Measurements from ENCODE around the gene CADPS.

Gene CADPS

GRCh38 chr3:62405135-62405534 is 470.1 kb downstream of the CADPS start:
- no peak for FAIRE-seq

DNA sequence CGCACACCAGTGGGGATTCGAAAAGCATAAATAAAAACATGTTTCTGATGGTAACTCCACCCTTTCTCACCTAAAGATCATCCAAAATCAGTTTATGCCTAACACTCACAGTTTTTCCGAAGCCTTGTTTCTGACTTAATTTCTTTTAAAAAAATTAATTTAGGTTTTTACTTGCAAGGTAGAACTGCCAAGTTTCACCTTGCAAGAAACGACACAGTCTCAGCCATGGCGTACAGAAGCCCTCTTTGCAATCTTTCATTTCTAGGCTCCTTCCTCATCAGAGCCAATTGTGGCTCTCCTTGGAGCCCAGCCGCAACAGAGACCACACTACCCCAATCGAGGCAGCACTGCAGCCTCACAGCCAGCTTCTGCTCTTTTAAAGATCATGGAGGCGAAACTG is 470.9 kb downstream of the CADPS start:
- no peak for FAIRE-seq

DNA sequence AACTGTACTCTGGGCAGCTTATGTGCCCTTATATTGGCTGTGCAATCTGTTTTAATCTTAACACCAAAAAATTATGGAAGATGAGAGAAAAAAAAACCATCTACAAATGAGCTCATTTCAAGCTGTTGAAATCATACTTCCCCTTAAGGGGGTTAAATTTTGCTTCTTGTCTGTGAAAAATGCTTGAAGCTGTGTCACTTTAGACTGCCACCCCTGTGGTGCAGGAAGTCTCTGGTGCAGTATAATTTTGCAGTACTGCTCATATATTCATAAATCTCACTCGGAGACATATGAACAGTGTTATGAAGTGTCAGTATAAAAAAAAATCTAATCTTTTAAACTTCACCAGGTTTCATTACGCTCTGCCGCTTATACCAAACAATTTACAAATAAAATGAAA is 471.5 kb downstream of the CADPS start:
- FAIRE-seq: no peak

DNA sequence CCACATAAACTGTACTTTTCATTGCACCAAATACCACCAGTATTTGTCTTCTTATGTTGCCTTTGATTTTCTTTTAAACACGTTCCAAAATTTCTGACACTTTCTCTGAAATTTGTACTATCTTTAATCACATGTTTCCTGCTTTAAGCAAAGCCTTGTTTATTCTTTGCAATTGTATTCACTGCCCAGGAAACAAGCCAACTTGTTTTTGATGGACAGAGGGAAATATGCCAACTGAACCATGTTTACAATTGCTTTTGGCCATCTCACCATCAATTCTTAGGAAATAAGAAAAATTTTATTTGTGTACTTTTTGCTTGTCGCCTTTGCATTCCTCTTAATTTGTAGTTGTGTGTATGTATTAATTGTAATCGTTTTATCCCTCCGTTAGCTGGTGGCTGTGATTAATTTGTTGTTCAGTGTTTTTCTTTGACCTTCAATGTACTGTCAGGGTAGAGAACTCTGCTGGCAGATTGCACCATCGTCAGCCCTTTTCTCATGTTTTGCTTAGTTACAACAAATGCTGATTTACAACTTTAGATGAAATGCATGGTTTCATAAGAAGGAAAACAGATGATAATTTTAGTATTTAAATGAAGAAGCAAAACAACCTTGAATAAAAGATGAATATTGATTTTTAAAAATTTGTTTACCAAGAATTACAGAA is 482.5 kb downstream of the CADPS start:
- FAIRE-seq: no peak

DNA sequence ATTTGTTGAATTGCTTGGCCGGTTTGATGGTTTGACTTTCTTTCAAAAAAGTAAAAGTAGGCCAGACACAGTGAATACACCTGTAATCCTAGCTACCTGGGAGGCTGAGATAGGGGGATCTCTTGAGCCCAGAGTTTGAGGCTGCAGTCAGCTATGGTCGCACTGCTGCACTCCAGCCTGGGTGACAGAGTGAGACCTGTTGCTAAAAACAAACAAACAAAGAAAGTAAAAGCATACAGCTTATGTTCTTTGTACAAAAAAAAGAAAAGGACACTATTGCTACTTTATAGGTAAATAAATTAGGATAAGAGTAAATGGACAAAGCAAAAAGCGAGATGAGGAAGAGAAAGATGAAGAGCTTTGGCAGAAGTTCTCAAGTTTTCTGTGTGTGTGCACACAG is 488.0 kb downstream of the CADPS start:
- FAIRE-seq: no peak

GRCh38 chr3:62379321-62379798 is 495.9 kb downstream of the CADPS start:
- FAIRE-seq: no peak

DNA sequence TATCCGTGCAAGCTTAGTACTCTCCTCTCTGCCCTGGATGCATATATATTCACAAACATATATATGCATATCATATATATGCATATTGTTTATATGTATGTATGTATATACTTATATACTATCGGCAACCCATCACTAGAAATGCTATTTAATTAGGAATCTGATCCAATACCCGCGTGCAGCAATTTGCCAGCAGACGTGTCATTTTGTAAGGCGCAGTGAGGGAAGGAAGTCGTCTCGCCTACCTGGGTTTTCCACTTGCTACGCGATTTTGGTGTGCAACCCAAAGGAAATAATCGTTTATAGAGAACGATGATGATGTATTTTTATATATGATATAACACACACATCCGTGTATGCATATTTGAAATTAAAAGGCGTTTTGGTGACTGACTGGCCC is 496.3 kb downstream of the CADPS start:
- no peak for FAIRE-seq

DNA sequence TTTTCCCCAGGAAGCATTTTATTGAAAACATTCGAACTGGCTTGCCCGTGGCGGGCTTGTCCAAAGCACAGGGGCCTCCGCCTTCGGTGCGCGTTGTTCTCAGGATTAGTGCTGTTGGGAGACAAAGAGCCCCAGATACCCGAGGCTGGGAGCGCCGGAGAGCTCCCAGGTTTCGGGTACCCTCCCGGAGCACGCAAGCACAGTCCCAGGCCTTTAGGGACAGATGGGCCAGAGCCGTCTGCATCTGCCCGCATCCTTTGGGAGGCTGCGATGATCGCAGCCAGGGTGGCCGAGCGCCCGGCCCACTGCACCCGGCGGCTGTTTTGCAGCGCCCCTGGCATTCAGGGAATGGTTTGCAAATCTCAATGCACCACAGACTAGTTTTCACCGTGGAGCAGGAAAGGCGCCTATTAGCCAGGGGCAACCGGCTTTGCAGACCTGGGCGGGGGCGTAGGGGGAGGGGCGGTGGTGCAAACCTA is 496.9 kb downstream of the CADPS start:
- no peak for FAIRE-seq

DNA sequence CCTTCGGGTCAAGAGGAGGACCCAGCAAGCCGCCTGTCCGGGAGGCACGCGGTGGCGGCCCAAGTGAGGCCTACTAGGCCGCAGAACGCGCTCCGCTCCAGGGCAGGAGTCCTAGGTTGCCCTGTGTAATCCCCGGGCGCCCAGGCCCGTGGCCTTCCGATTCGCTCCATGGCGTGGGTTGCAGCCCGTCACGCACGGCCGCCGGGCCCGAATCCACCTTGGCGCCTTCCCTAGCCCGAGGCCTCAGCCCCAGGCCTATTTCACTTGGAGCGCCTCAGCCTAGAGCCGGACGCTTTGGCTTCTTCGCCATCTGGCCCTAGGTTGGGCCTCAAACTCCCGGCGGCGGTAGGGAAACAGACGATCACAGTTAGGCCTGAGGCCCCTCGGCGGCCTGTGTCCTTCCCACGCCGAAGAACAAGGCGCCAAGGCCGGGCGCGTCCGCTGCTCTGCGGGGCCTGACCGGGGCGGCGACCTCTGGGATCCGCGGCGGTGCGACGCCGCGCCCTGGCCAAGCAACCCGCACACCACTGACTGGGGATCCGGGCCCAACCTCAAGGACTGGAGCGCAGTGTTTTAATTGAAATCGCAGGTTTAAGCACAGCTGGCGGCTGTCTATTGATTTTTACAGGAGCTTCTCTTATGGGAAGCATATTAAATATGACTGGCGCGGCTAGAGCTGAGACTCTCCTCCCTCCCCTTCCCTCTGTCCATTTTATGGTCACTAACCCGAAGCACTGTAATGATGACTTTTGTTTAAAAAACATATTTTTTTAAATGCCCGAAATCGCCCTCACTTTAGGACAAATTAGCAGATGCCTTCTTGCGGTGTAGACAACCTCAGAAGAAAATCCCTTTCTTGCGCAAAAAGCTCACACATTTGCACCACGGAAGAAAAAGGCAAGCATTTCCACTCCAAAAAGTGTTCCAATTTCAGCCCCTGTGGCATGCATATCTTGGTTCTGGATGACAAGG is 498.0 kb downstream of the CADPS start:
- FAIRE-seq: no peak

GRCh38 chr3:62376454-62376720 is 498.8 kb downstream of the CADPS start:
- no peak for FAIRE-seq

DNA sequence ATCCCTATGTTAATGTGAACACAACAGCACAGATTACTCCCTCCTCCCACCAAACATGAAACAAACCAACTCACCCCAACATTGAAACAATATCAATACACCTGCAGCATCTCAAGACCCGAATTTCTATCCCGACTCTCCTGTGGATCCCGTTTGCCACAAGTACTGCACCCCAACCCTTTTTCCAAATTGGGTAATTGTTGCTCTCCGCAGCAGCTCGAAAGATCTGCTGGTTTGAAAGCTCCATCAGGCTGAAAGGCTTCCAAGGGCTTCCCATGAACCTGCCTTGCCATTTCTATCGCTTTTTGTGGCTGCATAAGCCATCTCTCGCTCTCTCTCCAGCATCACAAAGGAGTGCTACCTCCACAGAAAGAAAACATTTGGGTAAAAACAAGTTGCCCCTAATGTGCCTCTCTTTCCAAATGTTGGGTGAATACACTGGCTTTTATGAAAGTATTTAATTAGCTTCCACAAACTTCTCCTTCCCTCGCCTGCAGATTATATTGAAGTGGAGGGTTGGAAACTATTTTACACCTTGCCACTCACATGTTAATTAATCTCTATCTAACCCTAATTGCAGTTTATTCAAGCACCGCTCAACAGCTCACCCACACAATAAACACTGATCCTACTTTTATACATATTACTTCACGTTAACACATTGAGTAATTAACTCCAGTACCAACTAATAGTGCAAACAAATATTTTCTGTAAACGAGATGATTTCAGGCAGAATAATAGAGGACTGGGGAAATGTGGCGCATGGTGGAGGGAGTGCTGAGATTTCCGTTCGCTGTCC is 499.4 kb downstream of the CADPS start:
- no peak for FAIRE-seq

DNA sequence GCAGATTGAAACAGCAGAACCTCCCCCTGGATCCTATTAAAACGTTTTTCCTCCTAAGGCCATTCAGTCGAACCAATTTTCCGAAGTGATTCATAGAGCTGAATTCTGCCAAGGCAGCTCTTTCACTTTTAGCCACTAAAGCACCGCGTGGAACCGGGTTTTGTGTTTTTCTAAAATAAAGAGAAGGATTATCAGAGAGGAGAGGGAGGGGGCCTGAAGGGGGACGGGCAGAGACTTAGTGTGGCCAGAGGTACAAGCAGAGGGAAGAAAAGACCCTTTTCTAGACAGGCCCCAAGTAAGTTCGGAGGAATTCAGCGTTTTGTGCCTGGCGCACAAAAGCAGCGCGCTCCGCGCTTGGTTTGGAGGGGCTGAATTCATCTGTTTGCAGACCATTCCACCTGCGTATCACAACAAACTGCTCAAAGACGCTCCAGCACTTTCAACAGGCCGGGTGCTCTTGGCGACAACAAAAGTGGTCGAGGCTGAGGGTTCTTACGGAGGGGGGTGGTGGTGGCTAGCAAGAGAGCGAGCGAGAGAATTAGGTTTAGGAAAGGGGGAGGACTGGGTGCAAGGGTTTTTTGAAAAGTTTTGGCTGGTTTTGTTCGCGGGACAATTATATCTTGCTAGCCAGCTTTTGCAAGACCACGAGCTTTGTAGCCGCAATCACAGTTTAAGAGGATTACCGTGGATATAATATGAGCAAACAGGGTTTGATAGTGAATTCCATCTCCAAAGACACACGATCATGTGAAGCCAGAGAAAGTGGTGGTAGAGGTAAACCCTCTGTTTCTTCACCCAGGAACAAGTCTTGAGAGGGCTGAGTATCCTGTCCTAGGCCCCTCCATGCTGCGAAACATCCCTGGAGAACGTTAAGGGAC is 500.6 kb downstream of the CADPS start:
- FAIRE-seq: no peak

DNA sequence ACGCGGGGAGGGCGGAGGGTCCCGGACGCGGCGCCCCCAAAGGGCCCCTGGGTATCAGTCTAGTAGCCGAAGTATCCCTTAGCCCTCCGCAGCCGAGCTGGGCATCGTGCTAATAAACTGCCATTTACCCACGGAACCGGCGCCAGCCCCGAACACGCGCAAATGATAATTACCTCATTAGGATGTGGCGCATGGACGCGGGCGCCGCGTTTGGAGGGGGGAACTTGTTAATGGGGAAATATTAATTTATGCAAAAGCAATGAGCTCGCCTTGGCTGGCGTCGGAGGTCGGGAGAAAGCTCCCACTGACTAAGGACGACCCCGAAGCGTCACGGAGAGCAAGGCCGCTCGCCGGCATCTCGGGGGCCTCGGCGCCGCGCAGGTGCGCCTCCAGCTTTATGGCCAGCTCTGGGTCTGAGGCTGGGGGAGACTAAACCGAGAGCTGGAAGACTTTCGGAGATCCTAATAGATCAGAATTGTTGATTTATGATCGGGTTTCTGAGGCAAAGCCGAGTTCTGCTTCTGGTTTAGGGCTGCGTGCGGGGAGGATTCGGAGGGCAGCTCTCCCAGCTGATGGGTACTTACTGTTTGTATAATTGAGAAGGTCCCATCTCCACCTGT is 501.4 kb downstream of the CADPS start:
- no peak for FAIRE-seq

DNA sequence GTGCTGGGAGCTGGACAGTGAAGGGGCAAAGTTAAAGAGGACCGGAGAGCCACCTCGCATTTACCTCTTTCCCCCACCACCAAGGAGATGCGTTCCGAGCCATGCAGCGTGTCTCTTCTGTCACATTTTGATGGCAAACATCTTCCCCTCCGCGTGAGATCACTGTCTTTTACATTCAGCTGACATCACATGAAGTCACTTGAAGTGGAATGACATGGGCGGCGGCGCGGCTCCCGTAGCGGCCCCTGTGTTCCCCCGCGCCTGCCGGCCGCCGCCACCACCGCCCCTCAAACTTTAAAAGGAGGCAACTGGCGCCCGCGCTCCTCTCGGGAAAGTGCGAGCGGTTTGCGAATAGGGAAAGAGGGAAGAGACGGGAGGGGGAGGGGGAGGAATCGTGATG is 502.0 kb downstream of the CADPS start, which contains the start of gene FEZF2:
Gene FEZF2, minus strand, starts transcription at position 336 of the 400 bp plus-strand sequence. CDS start 682 bp downstream, outside the sequence.
- no peak for FAIRE-seq

GRCh38 chr3:62372621-62373041 is 502.6 kb downstream of the CADPS start:
- no peak for FAIRE-seq

- FAIRE-seq: no peak
These were observed 503.3 kb downstream of the CADPS start for GRCh38 chr3:62371720-62372591.

- FAIRE-seq: no peak
These were observed 504.1 kb downstream of the CADPS start for GRCh38 chr3:62370858-62371719.

GRCh38 chr3:62370112-62370857 is 504.9 kb downstream of the CADPS start:
- no peak for FAIRE-seq

DNA sequence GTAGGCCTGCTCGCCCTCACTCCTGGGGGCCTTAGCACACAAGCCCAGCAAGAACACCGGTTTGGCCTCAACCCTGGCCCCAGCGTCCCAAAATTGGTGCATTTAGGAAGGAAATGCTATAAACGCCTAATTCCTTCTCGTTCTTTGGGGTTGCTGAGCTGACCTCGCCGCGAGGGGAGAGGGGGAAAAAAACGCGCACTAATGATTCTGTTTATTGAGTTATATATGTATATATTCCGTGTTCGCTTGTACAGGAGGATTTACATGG is 505.8 kb downstream of the CADPS start:
- FAIRE-seq: no peak
